CD14-positive monocyte (primary cell): Measurements from ENCODE around the gene SNAP25. TPM values are rescaled to one million over a fixed set of nuclear protein-coding genes. Genes with fewer than 3 reads are reported as not detected.

Experiments used
- DNase-seq, 3 donors: peaks; one replicate each; pipeline ENCODE4 v3.0.0-alpha.2; 2011 to 2022
- H2AFZ ChIP-seq: 2 replicates; pipeline ENCODE4 v1.6.0; 2012; ENCODE audit warnings: mild to moderate bottlenecking, low read depth, low read length, inconsistent platforms; ENCODE audit not compliant: insufficient read depth, poor library complexity, severe bottlenecking
- H3K27ac ChIP-seq, 2 donors: 1 replicate in 1 of 2; 2 replicates in 1 of 2; pipeline ENCODE4 v1.5.1; 2012 to 2013; ENCODE audit warnings: low read length in 2 of 2, control low read depth in 1 of 2, inconsistent platforms in 1 of 2, low read depth in 1 of 2, mild to moderate bottlenecking in 1 of 2
- H3K27me3 ChIP-seq, 2 donors: one replicate each; pipeline versions ENCODE4 v1.6.0 to v1.6.1; 2011 to 2013; ENCODE audit warnings: low read length in 2 of 2; ENCODE audit not compliant: control insufficient read depth in 2 of 2, insufficient read depth in 2 of 2
- H3K36me3 ChIP-seq, 2 donors: replicated peaks in 1 of 2; 1 replicate in 1 of 2; 2 replicates in 1 of 2; pipeline versions ENCODE4 v1.5.1 to v1.6.1; 2012 to 2013; ENCODE audit warnings: low read length in 2 of 2, control low read depth in 1 of 2, inconsistent platforms in 1 of 2, mild to moderate bottlenecking in 1 of 2; ENCODE audit not compliant: insufficient read depth in 2 of 2, control insufficient read depth in 1 of 2
- H3K4me1 ChIP-seq, 2 donors: 1 replicate in 1 of 2; 2 replicates in 1 of 2; pipeline versions ENCODE4 v1.5.1 to v1.6.1; 2012 to 2013; ENCODE audit warnings: low read length in 2 of 2, control low read depth in 1 of 2, inconsistent platforms in 1 of 2, mild to moderate bottlenecking in 1 of 2, moderate library complexity in 1 of 2; ENCODE audit not compliant: insufficient read depth in 2 of 2, control insufficient read depth in 1 of 2
- H3K4me2 ChIP-seq: replicated peaks from 2 replicates; pipeline ENCODE3; 2012; ENCODE audit warnings: low read length, moderate library complexity, mild to moderate bottlenecking; ENCODE audit not compliant: poor library complexity, severe bottlenecking; ENCODE audit errors: extremely low read depth
- H3K4me3 ChIP-seq, 3 experiments: fragments of 200-600 bp in 1 of 3; sonication (generic) in 1 of 3; replicated peaks in 1 of 3; 1 replicate in 2 of 3; 2 replicates in 1 of 3; pipeline ENCODE4 v1.5.1; 2011 to 2013; ENCODE audit warnings: low read length in 3 of 3, mild to moderate bottlenecking in 3 of 3, control low read depth in 2 of 3, low read depth in 2 of 3, inconsistent platforms in 1 of 3, moderate library complexity in 1 of 3
- H3K79me2 ChIP-seq: 2 replicates; pipeline ENCODE4 v1.6.0; 2012; ENCODE audit warnings: mild to moderate bottlenecking, control low read depth, inconsistent platforms, low read length, moderate library complexity; ENCODE audit not compliant: insufficient read depth
- H3K9ac ChIP-seq: 2 replicates; pipeline ENCODE4 v1.6.0; 2017; ENCODE audit warnings: low read length, mild to moderate bottlenecking; ENCODE audit not compliant: insufficient read depth, poor library complexity, severe bottlenecking
- H3K9me3 ChIP-seq, 2 donors: replicated peaks in 1 of 2; 1 replicate in 1 of 2; 2 replicates in 1 of 2; pipeline versions ENCODE4 v1.5.1 to v1.6.1; 2012 to 2013; ENCODE audit warnings: low read length in 2 of 2, control low read depth in 1 of 2; ENCODE audit not compliant: control insufficient read depth in 1 of 2, insufficient read depth in 1 of 2
- H4K20me1 ChIP-seq: 2 replicates; pipeline ENCODE4 v1.6.0; 2012; ENCODE audit warnings: mild to moderate bottlenecking, low read length, control low read depth, moderate library complexity; ENCODE audit not compliant: insufficient read depth
- H3K27ac Mint-ChIP-seq, 7 donors: one replicate each; pipeline ENCODE4 v1.8.0; 2020; ENCODE audit warnings: mild to moderate bottlenecking in 7 of 7, mixed read lengths in 7 of 7, moderate library complexity in 6 of 7, inconsistent platforms in 2 of 7
- H3K27me3 Mint-ChIP-seq, 3 donors: one replicate each; pipeline ENCODE4 v1.8.0; 2021 to 2022; ENCODE audit warnings: low read depth in 3 of 3, mild to moderate bottlenecking in 3 of 3, mixed read lengths in 3 of 3, moderate library complexity in 3 of 3, inconsistent platforms in 1 of 3
- H3K36me3 Mint-ChIP-seq, 2 donors: one replicate each; pipeline ENCODE4 v1.8.0; 2020; ENCODE audit warnings: mixed read lengths in 2 of 2, inconsistent platforms in 1 of 2, mild to moderate bottlenecking in 1 of 2
- H3K4me1 Mint-ChIP-seq: one replicate; pipeline ENCODE4 v1.8.0; 2020; ENCODE audit warnings: mild to moderate bottlenecking, mixed read lengths
- H3K4me3 Mint-ChIP-seq, 2 donors: one replicate each; pipeline ENCODE4 v1.8.0; 2020; ENCODE audit warnings: mild to moderate bottlenecking in 2 of 2, mixed read lengths in 2 of 2, moderate library complexity in 1 of 2
- H3K9me3 Mint-ChIP-seq, 7 donors: one replicate each; pipeline ENCODE4 v1.8.0; 2020 to 2022; ENCODE audit warnings: mixed read lengths in 7 of 7, mild to moderate bottlenecking in 6 of 7, moderate library complexity in 6 of 7, inconsistent platforms in 2 of 7
- WGBS: methylation state at CpG from one replicate; pipeline ENCODE4 v1.1.5; 2013; ENCODE audit warnings: missing lambda C conversion rate; ENCODE audit not compliant: insufficient coverage; 5-methylcytosine and 5-hydroxymethylcytosine counted together
- intact Hi-C, 2 donors: fragments of 100-400 bp; cut with micrococcal nuclease; formaldehyde crosslinking; loops; one replicate each; pipeline versions ENCODE4 v1.15.0 to v1.15.1; 2023
- polyA plus RNA-seq, 3 donors: library from polyadenylated mRNA; depleted of rRNA in 1 of 3; unstranded in 2 of 3; stranded (reverse) in 1 of 3; fragments of 300-500 nt in 2 of 3; fragments of >200 nt in 1 of 3; fragmentation: Illumina TruSeq in 2 of 3; gene quantifications; 1 replicate in 2 of 3; 2 replicates in 1 of 3; pipeline ENCODE4 v1.2.3, GENCODE V29; 2012 to 2021
- TF ChIP-seq, protein P1 (sequence below): fragments of 200-600 bp; IDR thresholded peaks from one replicate; pipeline ENCODE4 v1.8.0; 2022; ENCODE audit warnings: antibody characterized with exemption, mild to moderate bottlenecking

The SNAP25 gene
- polyA plus RNA-seq, 3 donors: not detected

DNA sequence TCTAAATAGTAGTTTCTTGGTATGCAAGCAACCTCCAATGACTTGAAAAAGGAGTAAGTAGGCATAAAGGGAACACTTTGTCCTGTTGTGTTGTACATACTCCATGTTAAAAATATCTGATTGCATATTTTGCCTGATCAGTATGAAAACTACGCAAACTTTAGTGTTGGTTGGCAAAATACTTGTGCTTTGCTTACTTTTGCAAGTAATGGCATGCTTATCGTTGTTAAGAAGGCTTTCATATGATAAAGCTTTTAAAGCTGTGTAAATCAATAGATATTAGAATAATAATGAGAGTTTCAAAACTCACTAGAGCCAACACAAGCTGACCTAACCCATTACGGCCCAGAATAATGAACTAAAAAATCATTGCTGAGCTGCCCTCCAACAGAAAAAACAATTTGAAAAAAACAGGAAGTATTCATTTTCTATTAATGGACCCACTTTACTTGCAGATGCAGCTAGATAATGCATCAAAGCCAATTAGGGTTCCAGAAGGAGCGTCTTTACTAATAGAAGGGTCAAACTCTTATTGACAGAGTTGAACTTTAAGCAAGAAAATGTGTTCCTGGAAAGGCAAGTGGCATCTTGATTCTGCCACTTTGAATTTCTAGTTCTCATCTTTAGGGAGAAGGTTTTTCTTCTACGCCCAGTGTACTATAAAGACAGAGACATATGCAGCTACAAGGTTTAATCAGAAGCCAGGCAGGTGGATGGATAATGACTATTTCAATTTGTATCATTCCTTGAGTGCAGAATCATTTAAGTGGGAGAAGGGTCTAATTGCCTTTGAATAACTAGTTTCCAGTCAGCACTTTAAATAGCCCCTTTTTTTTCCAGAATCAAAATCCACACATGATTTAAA lies 82.2 kb downstream of the SNAP25 start:
- no peaks in the 10 kb centered on the region for H4K20me1 ChIP-seq
- H3K27ac ChIP-seq: no peak overlapping the region
- H2AFZ ChIP-seq: no peak overlapping the region
- Mint-ChIP-seq H3K27me3 (peaks cover 0 to 3% (median 0%) of the 10 kb centered on the region in 3 donors), H3K27ac (no peak overlapping the region), H3K4me3 (no peak overlapping the region), H3K36me3 (no peaks in the 10 kb centered on the region), H3K9me3 (peaks cover 0 to 6% (median 0%) of the 10 kb centered on the region in 7 donors), H3K4me1 (peaks cover 2% of the 10 kb centered on the region)
- H3K36me3 ChIP-seq: no peaks in the 10 kb centered on the region
- H3K4me3 ChIP-seq: no peak overlapping the region
- WGBS: no CpG with 5 or more reads among the region's 5 CpGs
- H3K4me1 ChIP-seq: no peaks in the 10 kb centered on the region
- H3K27me3 ChIP-seq: no peaks in the 10 kb centered on the region
- no peaks in the 10 kb centered on the region for H3K9me3 ChIP-seq
- DNase-seq: no peak
- intact Hi-C loops: no loop called here
- no peak overlapping the region for H3K9ac ChIP-seq
- no peaks in the 10 kb centered on the region for H3K79me2 ChIP-seq
- TF ChIP-seq, protein P1, sequence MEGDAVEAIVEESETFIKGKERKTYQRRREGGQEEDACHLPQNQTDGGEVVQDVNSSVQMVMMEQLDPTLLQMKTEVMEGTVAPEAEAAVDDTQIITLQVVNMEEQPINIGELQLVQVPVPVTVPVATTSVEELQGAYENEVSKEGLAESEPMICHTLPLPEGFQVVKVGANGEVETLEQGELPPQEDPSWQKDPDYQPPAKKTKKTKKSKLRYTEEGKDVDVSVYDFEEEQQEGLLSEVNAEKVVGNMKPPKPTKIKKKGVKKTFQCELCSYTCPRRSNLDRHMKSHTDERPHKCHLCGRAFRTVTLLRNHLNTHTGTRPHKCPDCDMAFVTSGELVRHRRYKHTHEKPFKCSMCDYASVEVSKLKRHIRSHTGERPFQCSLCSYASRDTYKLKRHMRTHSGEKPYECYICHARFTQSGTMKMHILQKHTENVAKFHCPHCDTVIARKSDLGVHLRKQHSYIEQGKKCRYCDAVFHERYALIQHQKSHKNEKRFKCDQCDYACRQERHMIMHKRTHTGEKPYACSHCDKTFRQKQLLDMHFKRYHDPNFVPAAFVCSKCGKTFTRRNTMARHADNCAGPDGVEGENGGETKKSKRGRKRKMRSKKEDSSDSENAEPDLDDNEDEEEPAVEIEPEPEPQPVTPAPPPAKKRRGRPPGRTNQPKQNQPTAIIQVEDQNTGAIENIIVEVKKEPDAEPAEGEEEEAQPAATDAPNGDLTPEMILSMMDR: no peak
- H3K4me2 ChIP-seq: no peak overlapping the region

- Histone ChIP-seq H3K4me3 (no peak overlapping the region), H3K4me1 (peaks cover 8 to 16% of the 10 kb centered on the region in 2 donors), H3K4me2 (no peak overlapping the region), H3K36me3 (no peaks in the 10 kb centered on the region), H3K27ac (no peak overlapping the region), H3K9ac (no peak overlapping the region), H3K79me2 (no peaks in the 10 kb centered on the region), H3K27me3 (no peaks in the 10 kb centered on the region), H3K9me3 (no peaks in the 10 kb centered on the region), H2AFZ (no peak overlapping the region), H4K20me1 (no peaks in the 10 kb centered on the region)
- H3K36me3 Mint-ChIP-seq: no peaks in the 10 kb centered on the region
- 100% methylated on average over 1 of the region's 3 CpGs for WGBS
- H3K27ac Mint-ChIP-seq: no peak overlapping the region
- TF ChIP-seq, protein P1: no peak
- peaks cover 0 to 3% (median 0%) of the 10 kb centered on the region in 7 donors for H3K9me3 Mint-ChIP-seq
- intact Hi-C loops: no loop called here
- no peak overlapping the region for H3K4me3 Mint-ChIP-seq
- DNase-seq: no peak
- peaks cover 18% of the 10 kb centered on the region for H3K4me1 Mint-ChIP-seq
- H3K27me3 Mint-ChIP-seq: peaks cover 1 to 2% (median 2%) of the 10 kb centered on the region in 3 donors
These were observed 85.2 kb downstream of the SNAP25 start for GRCh38 chr20:10303852-10304251.
